Measurements from ENCODE around the gene MSI2.
A peak's percentile ranks its signal among the peaks of the same experiment; 100 is the strongest.

Gene MSI2

GRCh38 chr17:57559634-57560318, 303.5 kb downstream of the MSI2 start:
- Histone ChIP-seq H3K4me3 (ENCODE audit: low read length) (no peak overlapping the region), H3K4me2 (ENCODE audit: low read length) (peak overlapping the region; percentile 52), H3K36me3 (ENCODE audit: control insufficient read depth, low read length) (peaks cover 31% of the 10 kb centered on the region), H3K27ac (ENCODE audit: low read depth, low read length) (peak overlapping the region; percentile 98), H3K9me2 (replicated peaks; ENCODE audit: control insufficient read depth, low read length) (no peaks in the 10 kb centered on the region), H3K4me1 (ENCODE audit: control insufficient read depth, low read length) (peaks cover 81% of the 10 kb centered on the region), H3K9me3 (ENCODE audit: control insufficient read depth, insufficient read depth, low read length) (no peaks in the 10 kb centered on the region), H3F3A (ENCODE audit: control insufficient read depth, insufficient read depth) (peaks cover 6% of the 10 kb centered on the region), H3K79me2 (ENCODE audit: control insufficient read depth, low read length) (peaks cover 50% of the 10 kb centered on the region), H4K20me1 (ENCODE audit: control insufficient read depth, insufficient read depth, low read depth, low read length) (no peaks in the 10 kb centered on the region), H3K27me3 (ENCODE audit: control insufficient read depth, low read length) (no peaks in the 10 kb centered on the region)
- TF ChIP-seq CTCF (IDR thresholded peaks at IDR 0.05; ENCODE audit: low read depth, low read length, poor library complexity, severe bottlenecking) (no peak), EZH2phosphoT487 (IDR thresholded peaks at IDR 0.05; ENCODE audit: borderline replicate concordance, low read length) (no peak)

GRCh38 chr17:57560319-57560705, 304.0 kb downstream of the MSI2 start:
- Histone ChIP-seq H3F3A (ENCODE audit: control insufficient read depth, insufficient read depth) (peaks cover 6% of the 10 kb centered on the region), H3K9me2 (replicated peaks; ENCODE audit: control insufficient read depth, low read length) (no peaks in the 10 kb centered on the region), H3K4me2 (ENCODE audit: low read length) (peak overlapping the region; percentile 52), H4K20me1 (ENCODE audit: control insufficient read depth, insufficient read depth, low read depth, low read length) (no peaks in the 10 kb centered on the region), H3K4me3 (ENCODE audit: low read length) (no peak overlapping the region; the same call in 1 of the 2 replicates), H3K27ac (ENCODE audit: low read depth, low read length) (peak overlapping the region; percentile 57), H3K9me3 (ENCODE audit: control insufficient read depth, insufficient read depth, low read length) (no peaks in the 10 kb centered on the region), H3K36me3 (ENCODE audit: control insufficient read depth, low read length) (peaks cover 31% of the 10 kb centered on the region), H3K79me2 (ENCODE audit: control insufficient read depth, low read length) (peaks cover 45% of the 10 kb centered on the region), H3K4me1 (ENCODE audit: control insufficient read depth, low read length) (peaks cover 76% of the 10 kb centered on the region), H3K27me3 (ENCODE audit: control insufficient read depth, low read length) (no peaks in the 10 kb centered on the region)
- TF ChIP-seq EZH2phosphoT487 (IDR thresholded peaks at IDR 0.05; ENCODE audit: borderline replicate concordance, low read length), result no peak
- TF ChIP-seq CTCF (IDR thresholded peaks at IDR 0.05; ENCODE audit: low read depth, low read length, poor library complexity, severe bottlenecking), result no peak

GRCh38 chr17:57561072-57561861, 304.9 kb downstream of the MSI2 start:
- no peak for TF ChIP-seq CTCF (IDR thresholded peaks at IDR 0.05; ENCODE audit: low read depth, low read length, poor library complexity, severe bottlenecking)
- no peak for TF ChIP-seq EZH2phosphoT487 (IDR thresholded peaks at IDR 0.05; ENCODE audit: borderline replicate concordance, low read length)
- peaks cover 66% of the 10 kb centered on the region for H3K4me1 ChIP-seq (ENCODE audit: control insufficient read depth, low read length)
- H3K9me3 ChIP-seq (ENCODE audit: control insufficient read depth, insufficient read depth, low read length), result no peaks in the 10 kb centered on the region
- no peaks in the 10 kb centered on the region for H3K27me3 ChIP-seq (ENCODE audit: control insufficient read depth, low read length)
- peak overlapping the region; percentile 57 for H3K27ac ChIP-seq (ENCODE audit: low read depth, low read length)
- H3K9me2 ChIP-seq (replicated peaks; ENCODE audit: control insufficient read depth, low read length), result no peaks in the 10 kb centered on the region
- H4K20me1 ChIP-seq (ENCODE audit: control insufficient read depth, insufficient read depth, low read depth, low read length), result no peaks in the 10 kb centered on the region
- peaks cover 36% of the 10 kb centered on the region for H3K36me3 ChIP-seq (ENCODE audit: control insufficient read depth, low read length)
- peak overlapping the region; percentile 15 for H3K4me3 ChIP-seq (ENCODE audit: low read length)
- peaks cover 6% of the 10 kb centered on the region for H3F3A ChIP-seq (ENCODE audit: control insufficient read depth, insufficient read depth)
- peak overlapping the region; percentile 52 for H3K4me2 ChIP-seq (ENCODE audit: low read length)
- H3K79me2 ChIP-seq (ENCODE audit: control insufficient read depth, low read length), result peaks cover 35% of the 10 kb centered on the region

Data from DOHH2 (cell line).